Endodermal cell (in vitro differentiated cells): ENCODE data around the gene DTD1. TPM values are rescaled to one million over a fixed set of nuclear protein-coding genes. Genes with fewer than 3 reads are reported as not detected.
"Not testable (repeated sequence)": the region's sequence is repeated elsewhere in the genome, so short reads cannot be mapped to it uniquely, and the experiment has no call there.

Experiments used
- DNase-seq: peaks from one replicate; pipeline ENCODE4 v3.0.0-alpha.2; 2017
- H3K27ac ChIP-seq: 2 replicates; pipeline ENCODE4 v1.5.1; 2013; ENCODE audit warnings: mild to moderate bottlenecking, low read depth, low read length, moderate library complexity
- H3K27me3 ChIP-seq: 2 replicates; pipeline ENCODE4 v1.6.1; 2013; ENCODE audit warnings: mild to moderate bottlenecking, low read length, moderate library complexity; ENCODE audit not compliant: insufficient read depth, control insufficient read depth, poor library complexity, severe bottlenecking
- H3K36me3 ChIP-seq: 2 replicates; pipeline ENCODE4 v1.7.0; 2013; ENCODE audit warnings: mild to moderate bottlenecking, low read length, moderate library complexity; ENCODE audit not compliant: control insufficient read depth, insufficient read depth
- H3K4me1 ChIP-seq: one replicate; pipeline ENCODE4 v1.7.0; 2013; ENCODE audit warnings: low read length; ENCODE audit not compliant: control insufficient read depth, insufficient read depth
- H3K4me3 ChIP-seq: 2 replicates; pipeline ENCODE4 v1.5.1; 2013; ENCODE audit warnings: mild to moderate bottlenecking, low read length, moderate library complexity
- H3K9ac ChIP-seq: 2 replicates; pipeline ENCODE4 v1.6.1; 2013; ENCODE audit warnings: mild to moderate bottlenecking, low read length, moderate library complexity; ENCODE audit not compliant: poor library complexity, severe bottlenecking; ENCODE audit errors: extremely low read depth
- H3K9me3 ChIP-seq: 2 replicates; pipeline ENCODE4 v1.6.1; 2013; ENCODE audit warnings: mild to moderate bottlenecking, low read length, moderate library complexity; ENCODE audit not compliant: control insufficient read depth
- H3K27ac Mint-ChIP-seq: 2 replicates; pipeline ENCODE4 v1.8.0; 2020; ENCODE audit warnings: mixed read lengths
- H3K27me3 Mint-ChIP-seq: 2 replicates; pipeline ENCODE4 v1.8.0; 2021; ENCODE audit warnings: mild to moderate bottlenecking, mixed read lengths; ENCODE audit not compliant: insufficient read depth
- H3K36me3 Mint-ChIP-seq: 2 replicates; pipeline ENCODE4 v1.8.0; 2020; ENCODE audit warnings: low read depth, mixed read lengths
- H3K4me1 Mint-ChIP-seq: 2 replicates; pipeline ENCODE4 v1.8.0; 2020; ENCODE audit warnings: mixed read lengths
- H3K4me3 Mint-ChIP-seq: 2 replicates; pipeline ENCODE4 v1.8.0; 2020; ENCODE audit warnings: mild to moderate bottlenecking, moderate library complexity, mixed read lengths
- H3K9me3 Mint-ChIP-seq: 2 replicates; pipeline ENCODE4 v1.8.0; 2020; ENCODE audit warnings: mild to moderate bottlenecking, mixed read lengths
- WGBS, 2 experiments: methylation state at CpG; one replicate each; pipeline versions ENCODE4 v1.1.5 to v1.1.7; 2013; ENCODE audit warnings: missing lambda C conversion rate in 2 of 2, mixed read lengths in 1 of 2; ENCODE audit not compliant: insufficient coverage in 1 of 2, insufficient read length in 1 of 2; 5-methylcytosine and 5-hydroxymethylcytosine counted together
- total RNA-seq, 2 donors: library from RNA; stranded (reverse); fragmentation: NEBNext Ultra II Directional in 1 of 2; extraction: Animal tissue kit (Norgen Biotek cat#: 25700) in 1 of 2; gene quantifications; 2 replicates in 1 of 2; 3 replicates in 1 of 2; pipeline ENCODE4 v1.2.1, GENCODE V29; 2021
- TF ChIP-seq, protein P1 (sequence below): fragments of 200-600 bp; sonication (generic); conservative IDR thresholded peaks from 2 replicates; pipeline ENCODE4 v1.5.0; 2021; ENCODE audit warnings: antibody characterized with exemption, mild to moderate bottlenecking

Gene DTD1
- total RNA-seq, 2 donors from 2014 or later = 34.2 to 44.0 TPM

DNA sequence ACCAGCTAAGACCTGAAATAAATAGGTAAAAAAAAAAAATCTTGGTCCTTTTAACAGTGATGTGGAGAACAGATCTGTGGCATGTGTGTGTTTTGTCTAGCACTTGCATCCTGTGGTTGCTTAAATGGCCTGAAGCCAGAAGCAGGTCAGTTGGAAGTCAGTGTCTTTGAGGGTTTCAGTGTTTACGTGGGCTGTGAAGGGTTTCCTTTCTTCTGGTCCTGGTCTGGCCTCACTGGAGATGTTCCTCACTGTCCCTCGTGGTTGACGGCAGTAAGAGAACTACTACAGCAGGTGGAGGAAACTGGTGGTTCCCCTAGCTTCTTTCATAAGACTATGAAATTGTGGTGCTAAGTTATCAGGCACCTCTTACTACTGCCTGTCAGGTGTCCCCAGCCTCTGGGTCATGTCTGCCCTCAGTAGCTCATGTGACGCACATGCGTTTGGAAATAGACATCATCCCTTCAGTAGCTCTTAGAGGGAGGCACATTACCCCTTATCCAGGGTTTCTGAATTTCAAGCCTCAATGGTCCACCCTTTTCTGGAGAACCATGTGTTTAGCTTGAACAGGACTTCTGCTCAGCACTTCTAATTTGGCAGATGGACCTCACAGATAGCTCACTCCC, 166.3 kb downstream of the DTD1 start:
- Mint-ChIP-seq H3K4me3 (no peak overlapping the region), H3K36me3 (no peaks in the 10 kb centered on the region), H3K9me3 (peaks cover 9% of the 10 kb centered on the region), H3K27me3 (no peaks in the 10 kb centered on the region), H3K4me1 (no peaks in the 10 kb centered on the region), H3K27ac (no peak overlapping the region)
- no peaks in the 10 kb centered on the region for H3K36me3 ChIP-seq
- H3K27ac ChIP-seq = no peak overlapping the region
- H3K4me1 ChIP-seq = no peaks in the 10 kb centered on the region
- no peaks in the 10 kb centered on the region for H3K9me3 ChIP-seq
- WGBS, 2 experiments = 63 to 68% methylated on average over 3 to 5 of the region's 5 CpGs
- no peak for DNase-seq
- no peak overlapping the region for H3K4me3 ChIP-seq
- TF ChIP-seq, protein P1, sequence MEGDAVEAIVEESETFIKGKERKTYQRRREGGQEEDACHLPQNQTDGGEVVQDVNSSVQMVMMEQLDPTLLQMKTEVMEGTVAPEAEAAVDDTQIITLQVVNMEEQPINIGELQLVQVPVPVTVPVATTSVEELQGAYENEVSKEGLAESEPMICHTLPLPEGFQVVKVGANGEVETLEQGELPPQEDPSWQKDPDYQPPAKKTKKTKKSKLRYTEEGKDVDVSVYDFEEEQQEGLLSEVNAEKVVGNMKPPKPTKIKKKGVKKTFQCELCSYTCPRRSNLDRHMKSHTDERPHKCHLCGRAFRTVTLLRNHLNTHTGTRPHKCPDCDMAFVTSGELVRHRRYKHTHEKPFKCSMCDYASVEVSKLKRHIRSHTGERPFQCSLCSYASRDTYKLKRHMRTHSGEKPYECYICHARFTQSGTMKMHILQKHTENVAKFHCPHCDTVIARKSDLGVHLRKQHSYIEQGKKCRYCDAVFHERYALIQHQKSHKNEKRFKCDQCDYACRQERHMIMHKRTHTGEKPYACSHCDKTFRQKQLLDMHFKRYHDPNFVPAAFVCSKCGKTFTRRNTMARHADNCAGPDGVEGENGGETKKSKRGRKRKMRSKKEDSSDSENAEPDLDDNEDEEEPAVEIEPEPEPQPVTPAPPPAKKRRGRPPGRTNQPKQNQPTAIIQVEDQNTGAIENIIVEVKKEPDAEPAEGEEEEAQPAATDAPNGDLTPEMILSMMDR = no peak
- H3K9ac ChIP-seq = no peak overlapping the region
- no peaks in the 10 kb centered on the region for H3K27me3 ChIP-seq

DNA sequence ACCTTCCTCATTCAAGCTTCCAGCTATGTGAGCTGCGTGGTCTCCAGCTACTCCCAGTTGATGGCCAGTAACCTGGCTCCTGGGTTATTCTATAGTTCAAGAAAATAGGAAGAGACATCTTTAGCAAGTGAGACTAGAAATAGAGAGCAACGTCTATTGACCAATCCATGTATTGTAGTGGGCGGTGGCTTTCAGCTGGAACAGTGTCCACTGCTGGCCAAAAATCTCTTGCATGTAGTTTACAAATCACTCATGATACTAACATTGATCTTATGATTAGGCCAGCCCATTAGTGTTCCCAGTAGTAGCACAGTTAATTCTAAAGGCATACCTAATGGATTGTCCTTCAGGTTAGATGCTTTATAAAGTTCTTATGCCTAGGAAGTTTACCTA, 166.8 kb downstream of the DTD1 start:
- H3K4me3 Mint-ChIP-seq = no peak overlapping the region
- WGBS, 2 experiments = 94 to 96% methylated on average over 2 to 3 of the region's 3 CpGs
- peaks cover 10% of the 10 kb centered on the region for H3K9me3 Mint-ChIP-seq
- Histone ChIP-seq H3K27me3 (no peaks in the 10 kb centered on the region), H3K9ac (no peak overlapping the region), H3K4me3 (no peak overlapping the region), H3K27ac (no peak overlapping the region), H3K9me3 (no peaks in the 10 kb centered on the region), H3K4me1 (no peaks in the 10 kb centered on the region), H3K36me3 (no peaks in the 10 kb centered on the region)
- no peaks in the 10 kb centered on the region for H3K27me3 Mint-ChIP-seq
- H3K36me3 Mint-ChIP-seq = no peaks in the 10 kb centered on the region
- H3K27ac Mint-ChIP-seq = no peak overlapping the region
- no peaks in the 10 kb centered on the region for H3K4me1 Mint-ChIP-seq
- TF ChIP-seq, protein P1 = no peak
- DNase-seq = no peak

DNA sequence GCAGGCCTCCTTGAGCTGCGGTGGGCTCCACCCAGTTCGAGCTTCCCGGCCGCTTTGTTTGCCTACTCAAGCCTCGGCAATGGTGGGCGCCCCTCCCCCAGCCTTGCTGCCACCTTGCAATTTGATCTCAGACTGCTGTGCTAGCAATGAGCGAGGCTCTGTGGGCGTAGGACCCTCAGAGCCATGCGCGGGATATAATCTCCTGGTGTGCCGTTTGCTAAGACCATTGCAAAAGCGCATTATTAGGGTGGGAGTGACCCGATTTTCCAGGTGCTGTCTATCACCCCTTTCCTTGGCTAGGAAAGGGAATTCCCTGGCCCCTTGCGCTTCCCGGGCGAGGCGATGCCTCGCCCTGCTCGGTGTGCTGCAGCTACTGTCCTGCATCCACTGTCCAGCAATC, 173.0 kb downstream of the DTD1 start:
- H3K9me3 ChIP-seq, H3K9ac ChIP-seq, H3K4me1 ChIP-seq, H3K27ac Mint-ChIP-seq, H3K27ac ChIP-seq, DNase-seq, H3K4me3 ChIP-seq, H3K4me1 Mint-ChIP-seq, H3K27me3 ChIP-seq, H3K27me3 Mint-ChIP-seq, H3K4me3 Mint-ChIP-seq, H3K36me3 ChIP-seq: not testable (repeated sequence)
- WGBS, 2 experiments = 93 to 96% methylated on average over 5 to 19 of the region's 19 CpGs
- peaks cover 40% of the 10 kb centered on the region for H3K9me3 Mint-ChIP-seq
- peaks cover 10% of the 10 kb centered on the region for H3K36me3 Mint-ChIP-seq

DNA sequence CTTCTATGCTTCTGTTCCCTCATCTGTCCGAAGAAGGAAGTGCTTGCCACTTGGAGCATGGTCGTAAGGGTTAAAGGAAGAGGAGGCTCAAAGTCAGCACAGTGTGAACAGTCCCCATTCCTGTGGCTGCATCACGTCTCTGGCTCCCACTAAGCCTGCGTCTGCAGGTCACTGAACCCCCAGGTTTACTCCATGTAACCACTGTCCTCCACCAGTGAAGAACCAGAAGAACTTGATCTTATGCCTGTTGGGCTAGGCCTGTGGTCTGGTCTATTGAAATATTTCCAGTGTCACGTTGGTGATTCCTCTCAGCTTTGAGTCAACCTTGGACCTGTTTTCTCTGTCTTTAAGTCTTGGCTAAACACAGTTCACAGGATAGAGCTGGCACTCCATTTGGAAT, 179.8 kb downstream of the DTD1 start:
- peaks cover under 1% of the 10 kb centered on the region for H3K9me3 Mint-ChIP-seq
- Histone ChIP-seq H3K27me3 (no peaks in the 10 kb centered on the region), H3K4me3 (no peak overlapping the region), H3K4me1 (no peaks in the 10 kb centered on the region), H3K9ac (no peak overlapping the region), H3K9me3 (no peaks in the 10 kb centered on the region), H3K36me3 (no peaks in the 10 kb centered on the region), H3K27ac (no peak overlapping the region)
- H3K27me3 Mint-ChIP-seq = no peaks in the 10 kb centered on the region
- peaks cover 10% of the 10 kb centered on the region for H3K36me3 Mint-ChIP-seq
- no peak for DNase-seq
- no peak overlapping the region for H3K4me3 Mint-ChIP-seq
- whole genome bisulfite sequencing, 2 experiments = 73% methylated on average over 5 of the region's 5 CpGs
- no peak overlapping the region for H3K27ac Mint-ChIP-seq
- H3K4me1 Mint-ChIP-seq = no peaks in the 10 kb centered on the region
- TF ChIP-seq, protein P1 = no peak
